KOPT-K1 (cell line): ENCODE measurements around the gene TRIM22.
"Not testable (repeated sequence)": the region's sequence is repeated elsewhere in the genome, so short reads cannot be mapped to it uniquely, and the experiment has no call there.

Source experiments
- H3K27ac ChIP-seq: fragments of 200-600 bp; sonication (generic); 2 replicates; pipeline ENCODE4 v1.5.1; 2016; ENCODE audit warnings: antibody characterized with exemption, mild to moderate bottlenecking, low read depth, low read length; ENCODE audit not compliant: poor library complexity, severe bottlenecking
- H3K36me3 ChIP-seq: fragments of 200-600 bp; sonication (generic); 2 replicates; pipeline ENCODE4 v1.5.1; 2017; ENCODE audit warnings: antibody characterized with exemption, mild to moderate bottlenecking, low read length, moderate library complexity; ENCODE audit not compliant: insufficient read depth
- H3K9me3 ChIP-seq: fragments of 200-600 bp; sonication (generic); 2 replicates; pipeline ENCODE4 v1.5.1; 2017; ENCODE audit warnings: antibody characterized with exemption, low read length, mild to moderate bottlenecking; ENCODE audit not compliant: insufficient read depth, poor library complexity, severe bottlenecking

The TRIM22 gene

DNA sequence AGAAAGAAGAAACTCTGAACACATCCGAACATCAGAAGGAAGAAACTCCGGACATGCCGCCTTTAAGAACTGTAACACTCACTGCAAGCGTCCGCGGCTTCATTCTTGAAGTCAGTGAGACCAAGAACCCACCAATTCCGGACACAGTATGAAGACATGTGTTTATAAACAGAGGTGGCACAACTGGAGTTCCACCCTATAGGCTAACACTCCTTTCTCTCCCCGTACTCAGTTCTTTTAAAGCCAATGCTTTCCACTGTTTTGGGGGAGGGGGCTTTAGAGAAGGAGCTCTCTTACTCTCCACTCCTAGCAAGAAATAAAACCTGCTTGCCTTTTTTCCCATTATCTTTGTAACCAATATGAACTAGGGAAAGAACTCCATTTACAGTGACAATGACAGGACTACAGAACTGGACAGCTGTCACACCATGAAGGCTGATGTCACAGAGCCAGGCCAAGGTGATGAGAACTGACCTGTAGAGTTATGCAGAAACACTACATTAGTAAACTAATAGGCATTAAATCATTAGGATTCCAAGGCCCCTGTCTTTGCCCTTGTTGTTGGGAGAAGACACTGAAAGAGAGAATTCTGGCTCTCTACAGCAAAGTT, 5.4 kb upstream of the TRIM22 start:
- Histone ChIP-seq H3K27ac (peak overlapping the region; percentile 68), H3K36me3 (peaks cover 10% of the 10 kb centered on the region), H3K9me3 (no peaks in the 10 kb centered on the region)

DNA sequence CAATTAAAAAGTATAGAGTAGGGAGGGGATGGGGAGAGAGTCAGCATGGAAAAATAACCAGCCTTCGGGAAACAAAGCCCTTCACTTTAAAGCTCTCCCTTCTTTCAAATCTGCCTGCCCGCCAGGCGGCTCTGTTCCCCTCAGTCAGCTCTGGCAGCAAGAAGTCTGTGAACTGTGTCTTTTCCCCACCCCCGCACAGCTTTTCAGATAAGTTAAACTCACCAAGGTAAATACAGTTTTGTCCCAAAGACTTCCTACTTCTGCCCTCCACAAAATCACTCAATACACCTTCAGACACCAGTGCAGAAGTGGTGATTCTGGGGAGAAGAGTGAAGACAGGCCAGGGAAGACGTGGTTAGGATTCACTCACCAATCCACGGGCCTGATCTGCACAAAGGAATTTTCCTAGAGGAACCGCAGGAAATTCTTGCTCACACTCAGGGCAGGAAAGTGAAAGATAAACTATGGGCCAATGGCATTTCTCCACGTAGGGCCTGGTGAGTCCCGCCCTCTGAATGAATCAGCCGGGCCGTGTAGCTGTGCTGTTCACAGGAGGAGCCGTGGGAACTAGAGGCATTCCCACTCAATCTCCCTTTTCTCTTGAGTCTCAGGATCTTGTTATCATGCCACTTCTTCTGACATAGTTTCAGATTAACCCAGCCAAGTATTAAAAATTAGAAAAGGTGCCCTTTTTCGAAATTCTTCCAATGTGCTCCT, 4.8 kb upstream of the TRIM22 start, which contains the start of gene TRIM5:
Gene TRIM5, minus strand, starts transcription at position 429 of the 717 bp plus-strand sequence. CDS start 4,897 bp downstream, outside the sequence.
- Histone ChIP-seq H3K9me3 (no peaks in the 10 kb centered on the region), H3K36me3 (peaks cover 3% of the 10 kb centered on the region), H3K27ac (peak within 1 kb of the TSS; percentile 68)

DNA sequence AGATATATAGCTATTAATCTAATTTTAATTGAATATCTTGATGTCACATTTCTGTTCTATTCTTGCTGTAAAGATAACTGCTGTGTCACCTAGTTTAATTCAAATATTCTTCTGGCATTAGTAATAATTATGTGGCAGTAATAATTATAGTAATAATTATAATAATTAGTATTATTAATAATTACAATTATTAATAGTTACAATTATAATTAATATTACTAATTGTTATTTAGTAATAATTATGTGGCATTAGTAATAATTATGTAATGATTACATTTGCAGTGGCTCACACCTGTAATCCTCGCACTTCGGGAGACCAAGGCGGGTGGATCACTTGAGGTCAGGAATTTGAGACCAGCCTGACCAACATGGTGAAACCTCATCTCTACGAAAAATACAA, 3.2 kb upstream of the TRIM22 start:
- H3K9me3 ChIP-seq, result no peaks in the 10 kb centered on the region
- no peaks in the 10 kb centered on the region for H3K36me3 ChIP-seq
- H3K27ac ChIP-seq, result no peak overlapping the region

DNA sequence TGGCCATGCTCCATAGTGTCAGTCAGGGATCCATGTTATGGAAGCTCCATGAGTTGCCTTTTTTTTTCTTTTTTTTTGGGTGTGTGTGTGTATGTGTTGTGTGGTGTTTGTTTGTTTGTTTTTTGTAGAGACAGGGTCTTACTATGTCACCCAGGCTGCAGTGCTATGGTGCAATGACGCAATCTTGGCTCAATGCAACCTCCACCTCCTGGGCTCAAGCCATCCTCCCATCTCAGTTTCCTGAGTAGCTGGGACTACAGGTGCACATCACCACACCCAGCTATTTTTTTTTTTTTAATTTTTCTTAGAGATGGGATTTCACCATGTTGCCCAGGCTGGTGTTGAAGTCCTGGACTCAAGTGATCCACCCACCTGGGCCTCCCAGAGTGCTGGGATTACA, 1.1 kb upstream of the TRIM22 start:
- Histone ChIP-seq H3K27ac (no peak overlapping the region), H3K36me3 (no peaks in the 10 kb centered on the region)

DNA sequence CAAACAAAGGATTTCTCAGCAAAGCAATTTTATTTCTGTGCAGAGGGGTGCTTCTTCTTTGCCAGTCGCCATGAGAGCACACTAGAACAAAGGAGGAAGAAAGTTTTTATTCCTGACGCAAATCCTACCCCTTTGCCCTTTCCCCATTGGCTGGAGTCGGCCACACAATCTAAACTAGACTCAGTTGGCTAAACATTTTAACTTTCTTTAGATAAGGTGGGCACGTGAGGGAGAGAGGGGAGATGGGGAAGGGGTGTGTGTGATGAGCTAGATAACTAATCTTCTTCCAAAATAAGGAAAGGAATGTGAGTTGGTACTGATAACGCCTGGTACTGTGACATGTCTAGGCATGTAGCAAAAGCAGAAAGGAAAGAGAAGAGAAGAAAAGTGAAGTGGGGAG, 626 bp downstream of the TRIM22 start:
- Histone ChIP-seq H3K36me3 (no peaks in the 10 kb centered on the region), H3K9me3 (no peaks in the 10 kb centered on the region), H3K27ac (peak overlapping the region; percentile 76)

More for the DNA sequence above, 1.1 kb upstream of the TRIM22 start:
- no peaks in the 10 kb centered on the region for H3K9me3 ChIP-seq

DNA sequence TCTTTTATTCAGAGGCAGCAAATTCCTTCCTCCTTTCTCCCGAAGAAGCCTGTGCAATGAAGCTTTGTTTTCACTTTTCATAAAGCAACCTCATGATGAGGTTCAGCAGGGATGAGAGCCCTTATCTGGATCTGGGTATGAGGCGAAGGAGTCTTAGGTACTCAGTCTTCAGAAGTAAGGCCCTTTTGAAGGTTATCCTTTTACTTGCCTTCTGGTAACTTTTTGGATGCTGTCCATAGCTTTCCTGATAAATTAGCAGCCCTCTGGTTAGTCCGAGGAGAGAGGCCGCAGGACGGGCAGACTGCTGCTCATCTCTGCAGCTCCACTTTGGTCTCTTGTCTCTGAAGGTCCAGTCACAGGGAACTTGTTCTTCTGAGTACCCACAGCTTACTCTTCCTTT, 1.1 kb downstream of the TRIM22 start:
- no peaks in the 10 kb centered on the region for H3K36me3 ChIP-seq
- H3K27ac ChIP-seq, result peak overlapping the region; percentile 76
- H3K9me3 ChIP-seq, result no peaks in the 10 kb centered on the region

DNA sequence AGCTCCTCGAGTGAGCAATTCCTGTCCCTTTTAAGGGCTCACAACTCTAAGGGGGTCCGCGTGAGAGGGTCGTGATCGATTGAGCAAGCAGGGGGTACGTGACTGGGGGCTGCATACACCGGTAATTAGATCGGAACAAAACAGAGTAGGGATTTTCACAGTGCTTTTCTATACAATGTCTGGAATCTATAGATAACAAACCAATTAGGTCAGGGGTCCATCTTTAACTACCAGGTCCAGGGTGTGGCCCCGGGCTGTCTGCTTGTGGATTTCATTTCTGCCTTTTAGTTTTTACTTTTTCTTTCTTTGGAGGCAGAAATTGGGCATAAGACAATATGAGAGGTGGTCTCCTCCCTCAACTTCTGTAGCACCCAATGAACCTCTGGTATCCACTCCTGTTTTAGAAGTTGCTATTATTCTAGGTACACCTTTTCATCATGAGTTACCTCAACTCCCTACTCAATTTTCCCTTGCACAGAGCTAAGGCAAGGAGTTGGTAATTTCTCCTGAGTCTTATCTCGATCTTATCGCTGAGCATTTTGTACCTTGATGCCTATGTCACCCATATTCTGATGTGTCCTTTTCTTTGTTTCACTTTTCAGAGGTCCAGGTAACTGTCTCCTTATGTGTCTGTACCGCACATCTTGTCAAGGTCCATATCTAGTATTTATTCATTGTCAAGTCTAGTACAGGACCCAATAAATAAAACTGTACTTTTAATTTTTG, 1.8 kb downstream of the TRIM22 start:
- peak overlapping the region; percentile 76 for H3K27ac ChIP-seq

DNA sequence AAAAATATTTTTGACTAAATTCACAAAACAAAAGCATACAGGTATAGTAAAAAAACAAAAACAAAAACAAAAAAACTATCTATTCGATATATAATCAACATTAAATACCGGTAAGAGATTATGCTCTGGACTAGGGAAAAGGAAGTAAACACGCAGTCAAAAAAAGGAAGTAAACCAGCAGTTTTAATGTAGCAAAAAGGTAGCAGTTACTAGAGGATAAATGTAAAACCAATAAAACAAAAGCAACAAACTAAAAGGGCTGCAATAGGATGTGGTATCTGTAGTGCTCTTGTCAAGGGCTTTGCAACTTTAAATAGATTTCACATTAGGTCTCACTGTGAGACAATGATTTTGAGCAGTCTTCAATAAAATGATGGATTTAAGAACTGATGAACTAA, 2.4 kb downstream of the TRIM22 start:
- no peaks in the 10 kb centered on the region for H3K9me3 ChIP-seq
- H3K27ac ChIP-seq, result peak overlapping the region; percentile 33
- H3K36me3 ChIP-seq, result peaks cover 11% of the 10 kb centered on the region

More for the DNA sequence above, 1.8 kb downstream of the TRIM22 start:
- not testable (repeated sequence) for H3K9me3 ChIP-seq, H3K36me3 ChIP-seq

DNA sequence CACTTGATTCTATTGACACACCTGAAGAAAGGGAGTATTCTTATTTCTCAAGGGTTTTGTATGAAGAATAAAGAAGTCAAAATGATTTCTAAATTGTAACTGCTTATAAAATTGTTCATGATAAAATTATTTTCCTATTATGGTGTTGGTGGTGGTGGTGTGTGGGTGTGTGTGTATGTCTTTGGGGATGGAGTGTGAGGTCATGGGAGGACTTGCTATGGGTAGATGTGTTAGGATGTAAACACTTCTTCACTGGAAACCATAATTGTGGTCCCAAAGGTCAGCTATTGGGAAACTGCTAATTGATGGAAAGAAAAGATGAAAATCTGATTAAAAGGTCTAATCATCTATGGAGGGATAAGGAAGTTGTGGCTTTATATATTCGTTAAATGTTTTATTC, 5.1 kb downstream of the TRIM22 start:
- Histone ChIP-seq H3K27ac (no peak overlapping the region), H3K9me3 (no peaks in the 10 kb centered on the region), H3K36me3 (peaks cover 29% of the 10 kb centered on the region)

DNA sequence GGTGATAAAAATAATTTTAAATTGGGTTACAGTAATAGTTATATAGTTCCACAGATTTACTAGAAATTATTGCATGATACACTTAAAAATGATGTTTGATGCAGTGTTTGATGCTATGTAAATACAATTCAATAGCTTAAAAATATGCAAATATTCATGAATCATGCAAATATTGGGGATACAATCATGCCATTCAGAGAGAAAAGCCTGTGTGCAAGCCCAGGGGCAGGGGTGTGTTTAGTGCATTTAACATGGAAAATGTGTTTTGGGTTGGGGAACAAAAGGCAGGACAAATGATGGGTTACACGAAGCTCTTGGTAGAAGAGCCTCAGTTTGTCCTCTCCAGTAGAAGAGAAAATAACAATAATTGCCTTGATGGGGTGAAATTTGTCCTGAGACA, 6.0 kb downstream of the TRIM22 start:
- Histone ChIP-seq H3K9me3 (no peaks in the 10 kb centered on the region), H3K27ac (no peak overlapping the region), H3K36me3 (peaks cover 29% of the 10 kb centered on the region)

DNA sequence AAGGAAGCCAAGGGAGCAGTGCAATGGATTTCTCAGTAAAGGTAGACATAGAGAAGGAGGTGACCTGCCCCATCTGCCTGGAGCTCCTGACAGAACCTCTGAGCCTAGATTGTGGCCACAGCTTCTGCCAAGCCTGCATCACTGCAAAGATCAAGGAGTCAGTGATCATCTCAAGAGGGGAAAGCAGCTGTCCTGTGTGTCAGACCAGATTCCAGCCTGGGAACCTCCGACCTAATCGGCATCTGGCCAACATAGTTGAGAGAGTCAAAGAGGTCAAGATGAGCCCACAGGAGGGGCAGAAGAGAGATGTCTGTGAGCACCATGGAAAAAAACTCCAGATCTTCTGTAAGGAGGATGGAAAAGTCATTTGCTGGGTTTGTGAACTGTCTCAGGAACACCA, 6.6 kb downstream of the TRIM22 start:
- peaks cover 32% of the 10 kb centered on the region for H3K36me3 ChIP-seq
- H3K9me3 ChIP-seq, result no peaks in the 10 kb centered on the region

DNA sequence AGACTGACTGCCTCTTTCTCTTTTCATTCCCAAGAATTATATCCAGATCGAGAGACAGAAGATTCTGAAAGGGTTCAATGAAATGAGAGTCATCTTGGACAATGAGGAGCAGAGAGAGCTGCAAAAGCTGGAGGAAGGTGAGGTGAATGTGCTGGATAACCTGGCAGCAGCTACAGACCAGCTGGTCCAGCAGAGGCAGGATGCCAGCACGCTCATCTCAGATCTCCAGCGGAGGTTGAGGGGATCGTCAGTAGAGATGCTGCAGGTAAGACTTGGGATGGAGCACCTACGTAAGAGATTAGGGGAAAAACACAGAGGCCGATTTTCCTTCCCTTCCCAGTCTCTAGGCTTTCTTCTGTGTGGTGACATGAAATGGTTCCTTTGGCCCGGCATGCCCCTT, 8.7 kb downstream of the TRIM22 start:
- Histone ChIP-seq H3K27ac (no peak overlapping the region), H3K36me3 (peaks cover 46% of the 10 kb centered on the region), H3K9me3 (no peaks in the 10 kb centered on the region)

More for the DNA sequence above, 6.6 kb downstream of the TRIM22 start:
- no peak overlapping the region for H3K27ac ChIP-seq

DNA sequence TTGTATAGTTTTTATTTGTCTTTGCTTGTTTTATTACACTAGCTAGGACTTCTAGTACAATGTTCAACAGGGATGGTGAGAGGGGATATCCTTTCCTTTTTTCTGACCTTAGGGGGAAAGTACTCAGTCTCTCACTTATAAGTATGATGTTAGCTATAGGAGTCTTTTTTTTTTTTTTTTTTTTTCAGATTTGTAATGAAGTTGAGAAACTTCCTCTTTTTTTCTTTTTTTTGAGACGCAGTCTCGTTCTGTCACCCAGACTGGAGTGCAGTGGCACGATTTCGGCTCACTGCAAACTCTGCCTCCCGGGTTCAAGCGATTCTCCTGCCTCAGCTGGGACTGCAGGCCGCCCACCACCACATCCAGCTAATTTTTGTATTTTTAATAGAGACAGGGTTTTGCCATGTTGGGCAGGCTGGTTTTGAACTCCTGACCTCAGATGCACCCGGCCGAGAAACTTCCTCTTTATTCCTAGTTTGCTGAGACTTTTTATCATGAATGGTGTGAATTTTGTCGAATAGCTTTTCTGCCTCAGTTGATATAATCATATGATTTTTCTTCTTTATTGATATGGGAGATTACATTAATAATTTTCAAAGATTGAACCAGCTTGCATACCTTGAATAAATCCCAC, 10.9 kb downstream of the TRIM22 start:
- Histone ChIP-seq H3K36me3 (peaks cover 55% of the 10 kb centered on the region), H3K9me3 (no peaks in the 10 kb centered on the region), H3K27ac (no peak overlapping the region)

DNA sequence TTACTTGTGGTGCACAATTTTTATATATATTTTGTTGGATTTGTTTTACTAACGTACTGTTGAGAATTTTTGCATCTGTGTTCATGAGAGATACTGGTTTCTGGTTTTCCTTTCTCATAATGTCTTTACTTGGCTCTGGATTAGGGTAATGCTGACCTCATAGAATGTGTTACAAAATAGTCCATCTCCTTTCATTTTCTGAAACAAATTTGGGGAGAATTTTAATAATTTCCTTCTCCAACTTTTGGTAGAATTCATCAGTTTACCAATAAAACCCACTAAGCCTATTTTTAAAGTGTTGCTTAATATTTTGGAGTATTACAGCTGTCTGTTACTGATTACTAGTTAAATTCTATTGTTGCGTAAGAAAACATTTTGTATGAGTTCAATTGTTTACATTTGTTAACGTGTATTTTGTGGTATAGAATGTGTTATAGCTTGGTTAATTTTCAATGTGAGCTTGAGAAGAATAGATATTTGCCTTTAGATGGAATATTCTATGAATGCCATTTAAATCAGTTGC, 11.5 kb downstream of the TRIM22 start:
- no peak overlapping the region for H3K27ac ChIP-seq
- peaks cover 56% of the 10 kb centered on the region for H3K36me3 ChIP-seq
- H3K9me3 ChIP-seq, result no peaks in the 10 kb centered on the region
